HepG2 (cell line): ENCODE measurements around the gene GNAS. TPM values are rescaled to one million over a fixed set of nuclear protein-coding genes. Genes with fewer than 3 reads are reported as not detected.

Source experiments
- ATAC-seq: fragments of 200-7000 bp; cut with Tn5 transposase; 3 replicates; pipeline ENCODE4 v1.9.1; 2020; ENCODE audit warnings: mild to moderate bottlenecking, moderate library complexity
- BruUV-seq: library from RNA; stranded (reverse); fragments of 400-500 nt; replicated peaks from 2 replicates; lab custom pipeline; 2021; lab: Mats Ljungman, UMichigan
- CTCF ChIA-PET: fragments of 300-600 bp; formaldehyde crosslinking; extraction: SDS; loops from one replicate; lab custom pipeline; 2021; ENCODE audit warnings: low total read pairs, inconsistent platforms, low intra/inter-chr PET ratio; lab: Yijun Ruan, JAX
- POLR2A ChIA-PET: fragments of 350-600 bp; sonication (Branson Sonifier 250); formaldehyde crosslinking; loops from one replicate; lab custom pipeline; 2020; ENCODE audit warnings: antibody characterized with exemption, inconsistent platforms; lab: Yijun Ruan, JAX
- DNase-seq: peaks from one replicate; pipeline ENCODE4 v3.0.0-alpha.2; 2015; ENCODE audit warnings: low spot score
- FAIRE-seq: peaks from 3 replicates; lab custom pipeline; 2011; peaks lifted over from hg19 to GRCh38; lab: Jason Lieb, UNC
- H2AFZ ChIP-seq: one replicate; pipeline ENCODE4 v1.6.1; 2011; ENCODE audit warnings: low read length, inconsistent platforms
- H3K27ac ChIP-seq: fragments of 300-600 bp; 3 replicates; pipeline ENCODE4 v1.8.0; 2011; ENCODE audit warnings: mixed run types, mild to moderate bottlenecking, mixed read lengths, low read length, inconsistent platforms; ENCODE audit not compliant: insufficient read depth; ENCODE audit errors: extremely low read length
- H3K27me3 ChIP-seq, 2 experiments: fragments of 200-600 bp in 1 of 2; 2 replicates in 1 of 2; 3 replicates in 1 of 2; pipeline versions ENCODE4 v1.6.0 to v1.8.0; 2011; ENCODE audit warnings: low read length in 2 of 2, mild to moderate bottlenecking in 2 of 2, moderate library complexity in 2 of 2, inconsistent platforms in 1 of 2; ENCODE audit not compliant: insufficient read depth in 2 of 2, control insufficient read depth in 1 of 2
- H3K36me3 ChIP-seq, 2 experiments: fragments of 200-600 bp in 1 of 2; replicated peaks in 1 of 2; 2 replicates in 1 of 2; 3 replicates in 1 of 2; pipeline versions ENCODE4 v1.5.1 to v1.8.0; 2011; ENCODE audit warnings: low read length in 2 of 2, inconsistent platforms in 1 of 2; ENCODE audit not compliant: insufficient read depth in 2 of 2, control insufficient read depth in 1 of 2
- H3K4me1 ChIP-seq: 2 replicates; pipeline ENCODE4 v1.5.1; 2012; ENCODE audit warnings: low read length, inconsistent platforms; ENCODE audit not compliant: insufficient read depth
- H3K4me2 ChIP-seq: 2 replicates; pipeline ENCODE4 v1.6.0; 2011; ENCODE audit warnings: low read depth, low read length, inconsistent platforms
- H3K4me3 ChIP-seq, 3 experiments: fragments of 200-600 bp in 1 of 3; sonication (generic), shearing (Covaris generic) in 1 of 3; replicated peaks in 1 of 3; 2 replicates each; pipeline ENCODE4 v1.5.1; 2011 to 2016; ENCODE audit warnings: low read length in 3 of 3, inconsistent platforms in 2 of 3, low read depth in 2 of 3, mild to moderate bottlenecking in 2 of 3, control low read depth in 1 of 3, mixed read lengths in 1 of 3; ENCODE audit not compliant: insufficient read depth in 1 of 3
- H3K79me2 ChIP-seq: one replicate; pipeline ENCODE4 v1.6.1; 2011; ENCODE audit warnings: low read length, inconsistent platforms; ENCODE audit not compliant: insufficient read depth
- H3K9ac ChIP-seq: 2 replicates; pipeline ENCODE4 v1.6.0; 2011; ENCODE audit warnings: mild to moderate bottlenecking, low read depth, low read length, inconsistent platforms; ENCODE audit not compliant: insufficient read depth
- H3K9me3 ChIP-seq: 2 replicates; pipeline ENCODE4 v1.5.1; 2012; ENCODE audit warnings: mild to moderate bottlenecking, low read length
- H4K20me1 ChIP-seq: 2 replicates; pipeline ENCODE4 v1.6.0; 2011; ENCODE audit warnings: inconsistent platforms, mild to moderate bottlenecking, low read length, moderate library complexity; ENCODE audit not compliant: insufficient read depth
- IRF9 ChIP-seq: sonication (generic); formaldehyde crosslinking; IDR thresholded peaks from 2 replicates; pipeline ENCODE4 v1.8.0; 2022; ENCODE audit warnings: missing genetic modification reagents, mild to moderate bottlenecking, borderline replicate concordance
- JUND ChIP-seq: sonication (generic); formaldehyde crosslinking; IDR thresholded peaks from 2 replicates; pipeline ENCODE4 v1.8.0; 2022; ENCODE audit warnings: mild to moderate bottlenecking, missing genetic modification reagents
- MXI1 ChIP-seq: IDR thresholded peaks from 3 replicates; pipeline ENCODE4 v1.6.1; 2012; ENCODE audit warnings: low read depth, low read length, inconsistent platforms, borderline replicate concordance
- NFE2 ChIP-seq: sonication (generic); formaldehyde crosslinking; IDR thresholded peaks from 2 replicates; pipeline ENCODE4 v1.4.0; 2020; ENCODE audit warnings: missing genetic modification reagents
- PAF1 ChIP-seq: IDR thresholded peaks from 2 replicates; pipeline ENCODE4 v1.6.1; 2016; ENCODE audit warnings: missing genetic modification reagents, missing compliant biosample characterization
- PHF8 ChIP-seq: sonication (generic); formaldehyde crosslinking; IDR thresholded peaks from 2 replicates; pipeline ENCODE4 v1.5.0; 2020; ENCODE audit warnings: missing genetic modification reagents
- PRDM4 ChIP-seq: sonication (generic); formaldehyde crosslinking; IDR thresholded peaks from 2 replicates; pipeline ENCODE4 v1.9.0; 2021; ENCODE audit warnings: missing genetic modification reagents, borderline replicate concordance
- SETDB1 ChIP-seq: sonication (generic); formaldehyde crosslinking; IDR thresholded peaks from 2 replicates; pipeline ENCODE4 v1.5.1; 2020; ENCODE audit warnings: missing genetic modification reagents, mild to moderate bottlenecking, borderline replicate concordance
- THAP11 ChIP-seq: IDR thresholded peaks from 2 replicates; pipeline ENCODE4 v1.6.1; 2016; ENCODE audit warnings: missing biosample characterization, missing genetic modification reagents
- ZBTB2 ChIP-seq: sonication (generic); formaldehyde crosslinking; IDR thresholded peaks from 2 replicates; pipeline ENCODE4 v1.8.0; 2022; ENCODE audit warnings: low read depth, missing genetic modification reagents
- ZKSCAN1 ChIP-seq: fragments of 150-350 bp; IDR thresholded peaks from 2 replicates; pipeline ENCODE4 v1.6.1; 2014; ENCODE audit warnings: low read length
- ZNF547 ChIP-seq: sonication (generic); formaldehyde crosslinking; IDR thresholded peaks from 2 replicates; pipeline ENCODE4 v1.5.1; 2020; ENCODE audit warnings: mild to moderate bottlenecking, missing genetic modification reagents
- ZNF556 ChIP-seq: sonication (generic); formaldehyde crosslinking; IDR thresholded peaks from 2 replicates; pipeline ENCODE4 v1.4.0; 2020; ENCODE audit warnings: mild to moderate bottlenecking, missing genetic modification reagents, borderline replicate concordance
- ZNF775 ChIP-seq: sonication (generic); formaldehyde crosslinking; IDR thresholded peaks from 2 replicates; pipeline ENCODE4 v1.4.0; 2020; ENCODE audit warnings: missing genetic modification reagents, mild to moderate bottlenecking, moderate library complexity, borderline replicate concordance
- ZNF83 ChIP-seq: sonication (generic); formaldehyde crosslinking; IDR thresholded peaks from 2 replicates; pipeline ENCODE4 v1.4.0; 2020; ENCODE audit warnings: missing genetic modification reagents, mild to moderate bottlenecking, borderline replicate concordance
- WGBS: methylation state at CpG from one replicate; pipeline ENCODE4 v1.1.6; 2017; ENCODE audit warnings: low lambda C conversion rate; 5-methylcytosine and 5-hydroxymethylcytosine counted together
- in situ Hi-C: cut with HindIII; loops from 2 replicates; pipeline ENCODE4 v1.10.0; 2017; ENCODE audit warnings: low pct_unique_long_range_greater_than_20kb; ENCODE audit not compliant: extremely low pct_ligation_motif_present
- intact Hi-C: fragments of 100-400 bp; cut with micrococcal nuclease; formaldehyde crosslinking; loops from one replicate; pipeline ENCODE4 v1.10.0; 2022; ENCODE audit not compliant: unreplicated experiment
- polyA plus RNA-seq, 8 experiments: library from polyadenylated mRNA; depleted of rRNA in 3 of 8; stranded (reverse) in 7 of 8; unstranded in 1 of 8; fragments of >200 nt; fragmentation: Illumina TruSeq in 4 of 8; extraction: Trizol in 4 of 8; gene quantifications; 2 replicates each; pipeline versions ENCODE4 v1.2.1 to v1.2.3, GENCODE V29; 2011 to 2016; ENCODE audit warnings: low read depth in 4 of 8, missing spikeins in 1 of 8, mixed read lengths in 1 of 8; ENCODE audit not compliant: insufficient read depth in 1 of 8
- total RNA-seq, 5 experiments: library from RNA; depleted of rRNA; stranded (reverse); fragments of >200 nt; fragmentation: Illumina TruSeq; extraction: Trizol; gene quantifications; 2 replicates each; pipeline ENCODE4 v1.2.3, GENCODE V29; 2016; ENCODE audit warnings: low read depth in 1 of 5
- TF ChIP-seq, protein P1 (sequence below): sonication (generic); formaldehyde crosslinking; IDR thresholded peaks from 2 replicates; pipeline ENCODE4 v1.5.0; 2020; ENCODE audit warnings: mild to moderate bottlenecking, missing genetic modification reagents, borderline replicate concordance

GNAS gene
- total and polyA plus RNA-seq, 2 of the 13 experiments (the other 11 are each of a cell fraction or from before 2014, with no cell fraction given) = 407 to 1,008 TPM

DNA sequence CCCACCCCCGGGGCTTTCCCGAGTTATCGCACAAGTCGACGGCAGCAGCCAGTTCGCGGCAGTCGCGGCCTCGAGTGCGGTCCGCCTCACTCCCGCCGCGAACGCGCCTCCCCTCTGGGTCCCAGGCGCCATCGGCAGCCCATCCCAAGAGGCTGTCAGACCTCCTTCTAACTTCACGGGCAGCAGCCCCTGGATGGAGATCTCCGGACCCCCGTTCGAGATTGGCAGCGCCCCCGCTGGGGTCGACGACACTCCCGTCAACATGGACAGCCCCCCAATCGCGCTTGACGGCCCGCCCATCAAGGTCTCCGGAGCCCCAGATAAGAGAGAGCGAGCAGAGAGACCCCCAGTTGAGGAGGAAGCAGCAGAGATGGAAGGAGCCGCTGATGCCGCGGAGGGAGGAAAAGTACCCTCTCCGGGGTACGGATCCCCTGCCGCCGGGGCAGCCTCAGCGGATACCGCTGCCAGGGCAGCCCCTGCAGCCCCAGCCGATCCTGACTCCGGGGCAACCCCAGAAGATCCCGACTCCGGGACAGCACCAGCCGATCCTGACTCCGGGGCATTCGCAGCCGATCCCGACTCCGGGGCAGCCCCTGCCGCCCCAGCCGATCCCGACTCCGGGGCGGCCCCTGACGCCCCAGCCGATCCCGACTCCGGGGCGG, 1.6 kb downstream of the GNAS start:
- POLR2A ChIA-PET = no interaction called here
- Histone ChIP-seq H3K27ac (no peak overlapping the region), H3K9me3 (no peaks in the 10 kb centered on the region), H3K4me3 (no peak overlapping the region), H4K20me1 (no peaks in the 10 kb centered on the region), H2AFZ (no peak overlapping the region), H3K36me3 (no peaks in the 10 kb centered on the region), H3K4me2 (no peak overlapping the region), H3K4me1 (no peaks in the 10 kb centered on the region), H3K9ac (no peak overlapping the region), H3K27me3 (peaks cover 0 to 22% of the 10 kb centered on the region in 2 experiments; a peak in 4 of 5 replicates), H3K79me2 (no peaks in the 10 kb centered on the region)
- ATAC-seq = no peak
- 65% methylated on average over 54 of the region's 63 CpGs for WGBS
- intact Hi-C loops (no loop called here), in situ Hi-C loops (no loop called here)
- no peak for DNase-seq
- BruUV-seq = no TSS peak
- CTCF ChIA-PET = no interaction called here
- no peak for FAIRE-seq
- TF ChIP-seq ZNF775 (CRISPR knock-in tag) = no peak
- no peak for TF ChIP-seq ZNF556 (CRISPR knock-in tag)
- TF ChIP-seq ZNF547 (CRISPR knock-in tag) = no peak
- no peak for TF ChIP-seq MXI1
- no peak for TF ChIP-seq SETDB1 (CRISPR knock-in tag)
- no peak for TF ChIP-seq PAF1 (CRISPR knock-in tag)
- no peak for TF ChIP-seq JUND (CRISPR knock-in tag)
- TF ChIP-seq, protein P1, sequence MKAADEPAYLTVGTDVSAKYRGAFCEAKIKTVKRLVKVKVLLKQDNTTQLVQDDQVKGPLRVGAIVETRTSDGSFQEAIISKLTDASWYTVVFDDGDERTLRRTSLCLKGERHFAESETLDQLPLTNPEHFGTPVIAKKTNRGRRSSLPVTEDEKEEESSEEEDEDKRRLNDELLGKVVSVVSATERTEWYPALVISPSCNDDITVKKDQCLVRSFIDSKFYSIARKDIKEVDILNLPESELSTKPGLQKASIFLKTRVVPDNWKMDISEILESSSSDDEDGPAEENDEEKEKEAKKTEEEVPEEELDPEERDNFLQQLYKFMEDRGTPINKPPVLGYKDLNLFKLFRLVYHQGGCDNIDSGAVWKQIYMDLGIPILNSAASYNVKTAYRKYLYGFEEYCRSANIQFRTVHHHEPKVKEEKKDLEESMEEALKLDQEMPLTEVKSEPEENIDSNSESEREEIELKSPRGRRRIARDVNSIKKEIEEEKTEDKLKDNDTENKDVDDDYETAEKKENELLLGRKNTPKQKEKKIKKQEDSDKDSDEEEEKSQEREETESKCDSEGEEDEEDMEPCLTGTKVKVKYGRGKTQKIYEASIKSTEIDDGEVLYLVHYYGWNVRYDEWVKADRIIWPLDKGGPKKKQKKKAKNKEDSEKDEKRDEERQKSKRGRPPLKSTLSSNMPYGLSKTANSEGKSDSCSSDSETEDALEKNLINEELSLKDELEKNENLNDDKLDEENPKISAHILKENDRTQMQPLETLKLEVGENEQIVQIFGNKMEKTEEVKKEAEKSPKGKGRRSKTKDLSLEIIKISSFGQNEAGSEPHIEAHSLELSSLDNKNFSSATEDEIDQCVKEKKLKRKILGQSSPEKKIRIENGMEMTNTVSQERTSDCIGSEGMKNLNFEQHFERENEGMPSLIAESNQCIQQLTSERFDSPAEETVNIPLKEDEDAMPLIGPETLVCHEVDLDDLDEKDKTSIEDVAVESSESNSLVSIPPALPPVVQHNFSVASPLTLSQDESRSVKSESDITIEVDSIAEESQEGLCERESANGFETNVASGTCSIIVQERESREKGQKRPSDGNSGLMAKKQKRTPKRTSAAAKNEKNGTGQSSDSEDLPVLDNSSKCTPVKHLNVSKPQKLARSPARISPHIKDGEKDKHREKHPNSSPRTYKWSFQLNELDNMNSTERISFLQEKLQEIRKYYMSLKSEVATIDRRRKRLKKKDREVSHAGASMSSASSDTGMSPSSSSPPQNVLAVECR (CRISPR knock-in tag) = no peak
- no peak for TF ChIP-seq ZKSCAN1
- no peak for TF ChIP-seq ZNF83 (CRISPR knock-in tag)
- TF ChIP-seq THAP11 (CRISPR knock-in tag) = no peak
- no peak for TF ChIP-seq PHF8 (CRISPR knock-in tag)
- TF ChIP-seq IRF9 (CRISPR knock-in tag) = no peak
- TF ChIP-seq ZBTB2 (CRISPR knock-in tag) = no peak
- no peak for TF ChIP-seq PRDM4 (CRISPR knock-in tag)
- no peak for TF ChIP-seq NFE2
